ENCODE data around the gene PYHIN1. TPM values are rescaled to one million over a fixed set of nuclear protein-coding genes. Genes with fewer than 3 reads are reported as not detected.

PYHIN1 gene
- total RNA-seq, 1 experiment from 2014 or later, result not detected

GRCh38 chr1:159014003-159014571 is 82.7 kb downstream of the PYHIN1 start:
- Histone ChIP-seq H3K27me3 (no peaks in the 10 kb centered on the region), H3K4me1 (peaks cover 13% of the 10 kb centered on the region), H3K4me3 (no peak overlapping the region), H3K36me3 (peaks cover 19% of the 10 kb centered on the region), H3K9me3 (replicated peaks) (no peaks in the 10 kb centered on the region), H3K27ac (no peak overlapping the region)
- DNase-seq, result no peak

GRCh38 chr1:159014851-159015250 is 83.5 kb downstream of the PYHIN1 start:
- H3K4me1 ChIP-seq, result peaks cover 7% of the 10 kb centered on the region; the same call in 1 of the 2 replicates

GRCh38 chr1:159015440-159015909 is 84.1 kb downstream of the PYHIN1 start:
- Histone ChIP-seq H3K4me3 (no peak overlapping the region), H3K9me3 (replicated peaks) (no peaks in the 10 kb centered on the region), H3K36me3 (peaks cover 27% of the 10 kb centered on the region), H3K4me1 (peaks cover 7% of the 10 kb centered on the region; the same call in 1 of the 2 replicates), H3K27me3 (no peaks in the 10 kb centered on the region), H3K27ac (no peak overlapping the region)
- peak in 1 of 2 experiments; percentile 11 for DNase-seq

More at GRCh38 chr1:159014851-159015250, 83.5 kb downstream of the PYHIN1 start:
- Histone ChIP-seq H3K9me3 (replicated peaks) (no peaks in the 10 kb centered on the region), H3K4me3 (no peak overlapping the region), H3K36me3 (peaks cover 21% of the 10 kb centered on the region), H3K27me3 (no peaks in the 10 kb centered on the region), H3K27ac (no peak overlapping the region)
- no peak for DNase-seq

GRCh38 chr1:159023723-159024122 is 92.4 kb downstream of the PYHIN1 start:
- H3K4me1 ChIP-seq, result no peaks in the 10 kb centered on the region
- no peak for DNase-seq
- H3K4me3 ChIP-seq, result no peak overlapping the region
- no peaks in the 10 kb centered on the region for H3K9me3 ChIP-seq (replicated peaks)
- no peak overlapping the region for H3K27ac ChIP-seq
- peaks cover 37% of the 10 kb centered on the region for H3K36me3 ChIP-seq
- no peaks in the 10 kb centered on the region for H3K27me3 ChIP-seq

- Histone ChIP-seq H3K36me3 (peaks cover 34% of the 10 kb centered on the region), H3K4me1 (no peaks in the 10 kb centered on the region), H3K27ac (no peak overlapping the region), H3K9me3 (replicated peaks) (no peaks in the 10 kb centered on the region), H3K4me3 (no peak overlapping the region), H3K27me3 (no peaks in the 10 kb centered on the region)
- DNase-seq, result no peak
Observed at GRCh38 chr1:159025043-159025442, 93.7 kb downstream of the PYHIN1 start.

Other genes with a start within 250 kb of the PYHIN1 start
- not detected in 2 replicates for gene SPTA1, start 244.8 kb upstream of the PYHIN1 start, total RNA-seq (2014; rRNA removed; shearing (Covaris generic))
- not detected in 2 replicates for gene OR6K2, start 230.9 kb upstream of the PYHIN1 start, total RNA-seq (2014; rRNA removed; shearing (Covaris generic))
- gene OR6K3, start 210.8 kb upstream of the PYHIN1 start, total RNA-seq (2014; rRNA removed; shearing (Covaris generic)), result not detected in 2 replicates
- gene OR6K6, start 176.8 kb upstream of the PYHIN1 start, total RNA-seq (2014; rRNA removed; shearing (Covaris generic)), result not detected in 2 replicates
- gene OR6N1, start 159.4 kb upstream of the PYHIN1 start, total RNA-seq (2014; rRNA removed; shearing (Covaris generic)), result not detected in 2 replicates
- gene OR6N2, start 150.3 kb upstream of the PYHIN1 start, total RNA-seq (2014; rRNA removed; shearing (Covaris generic)), result not detected in 2 replicates
- not detected in 2 replicates for gene MNDA, start 100.2 kb upstream of the PYHIN1 start, total RNA-seq (2014; rRNA removed; shearing (Covaris generic))
- 55.5 and 63.8 TPM in 2 replicates for gene IFI16, start 78.4 kb downstream of the PYHIN1 start, total RNA-seq (2014; rRNA removed; shearing (Covaris generic))
- gene AIM2, start 145.2 kb downstream of the PYHIN1 start, total RNA-seq (2014; rRNA removed; shearing (Covaris generic)), result not detected in 2 replicates
- not detected in 2 replicates for gene CADM3, start 240.1 kb downstream of the PYHIN1 start, total RNA-seq (2014; rRNA removed; shearing (Covaris generic))